HG03521 (cell line): ENCODE measurements around the gene PACS2.

Experiments used
- ATAC-seq: cut with Tn5 transposase; IDR thresholded peaks from one replicate; pipeline ENCODE4 v1.9.1; 2021; ENCODE audit warnings: mild to moderate bottlenecking, moderate library complexity; ENCODE audit not compliant: unreplicated experiment

PACS2 gene

DNA sequence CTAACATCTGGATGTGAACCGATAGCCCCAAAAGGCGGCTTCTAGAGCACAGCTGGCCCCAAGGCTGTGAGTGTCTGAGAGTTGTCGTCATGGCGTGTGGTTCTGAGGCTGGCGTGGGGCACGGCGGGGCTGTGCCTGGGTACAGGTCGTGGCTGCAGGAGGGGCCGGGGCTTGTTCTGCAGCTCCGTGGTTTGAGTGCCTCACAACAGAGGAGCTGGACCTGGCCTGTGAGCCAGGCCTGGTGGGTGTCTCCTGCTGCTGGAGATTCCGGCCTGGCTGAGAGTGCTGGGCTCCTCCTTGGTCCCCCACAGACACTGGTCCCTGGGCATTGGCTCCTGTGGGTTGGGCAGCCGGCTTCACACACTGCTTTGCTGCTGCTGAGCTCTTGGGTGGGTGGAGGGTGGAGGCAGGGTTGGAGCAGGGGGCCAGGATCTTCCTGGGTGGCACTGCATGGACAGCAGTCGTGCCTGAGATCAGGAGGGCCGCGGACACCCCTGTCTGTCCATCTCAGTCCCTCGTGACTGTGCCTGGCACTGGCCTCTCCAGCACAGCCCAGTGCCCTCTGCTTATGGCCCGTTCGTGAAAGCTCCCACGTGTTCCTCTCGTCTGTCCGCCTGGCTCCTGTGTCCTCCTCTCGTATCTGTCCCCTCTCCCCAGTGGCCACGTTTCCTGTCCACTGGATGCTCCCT is 52.0 kb downstream of the PACS2 start:
- no peak for ATAC-seq

DNA sequence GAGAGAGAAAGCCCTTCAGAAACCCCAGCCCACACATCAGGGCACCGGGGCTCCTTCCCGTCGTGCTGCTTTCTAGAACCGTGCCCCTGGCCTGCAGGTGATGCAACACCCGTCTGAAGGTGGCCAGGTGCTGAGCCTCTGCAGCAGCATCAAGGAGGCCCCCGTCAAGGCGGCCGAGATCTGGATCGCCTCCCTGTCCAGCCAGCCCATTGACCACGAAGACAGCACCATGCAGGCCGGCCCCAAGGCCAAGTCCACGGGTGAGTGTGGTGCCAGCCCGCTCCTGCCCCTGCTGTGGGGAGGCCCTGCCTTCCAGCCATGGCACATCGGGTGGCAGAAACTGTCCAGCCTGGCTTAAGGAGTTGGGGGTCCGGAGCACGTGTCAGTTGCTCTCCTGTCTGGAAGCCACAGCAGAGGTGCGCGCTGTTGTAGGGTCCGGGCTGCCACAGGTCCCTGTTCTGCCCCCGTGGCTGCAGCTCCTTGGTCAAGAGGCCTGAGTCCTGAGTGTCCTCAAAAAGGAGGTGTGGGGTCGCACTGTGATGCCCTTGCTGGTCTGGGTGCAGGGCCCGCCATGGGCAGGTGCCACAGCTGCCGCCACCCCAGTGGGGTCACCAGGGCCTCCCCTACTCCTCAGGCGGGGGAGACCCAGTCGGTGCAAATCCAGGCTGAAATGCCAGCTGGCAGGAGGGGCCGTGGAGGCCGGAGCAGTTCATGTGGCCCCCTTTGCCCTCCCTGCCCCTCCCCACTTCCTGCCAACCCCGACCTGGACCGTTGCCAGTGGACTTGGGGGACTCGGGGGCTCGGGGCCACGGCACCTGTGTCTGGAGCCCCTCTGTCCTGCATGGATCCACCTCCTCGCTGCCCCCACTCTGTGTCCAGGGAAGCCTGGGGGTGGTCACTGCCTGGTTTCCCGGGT is 52.8 kb downstream of the PACS2 start:
- ATAC-seq = no peak

DNA sequence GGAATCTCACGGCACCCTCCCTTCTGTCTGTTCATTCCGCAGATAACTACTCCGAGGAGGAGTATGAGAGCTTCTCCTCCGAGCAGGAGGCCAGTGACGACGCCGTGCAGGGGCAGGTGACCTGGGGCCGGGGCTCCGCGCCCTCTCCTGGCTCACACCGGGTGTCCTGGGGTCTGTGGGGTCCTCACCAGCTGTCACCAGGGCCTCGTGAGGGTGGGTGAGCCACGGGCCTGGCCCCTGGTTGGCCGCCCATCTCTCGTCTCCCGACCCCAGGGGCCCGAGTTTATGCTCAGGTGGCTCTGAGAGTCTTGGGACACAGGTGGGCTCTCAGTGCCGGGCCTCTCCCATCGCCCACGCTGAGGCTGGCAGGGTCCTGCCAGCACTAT is 53.5 kb downstream of the PACS2 start:
- no peak for ATAC-seq

DNA sequence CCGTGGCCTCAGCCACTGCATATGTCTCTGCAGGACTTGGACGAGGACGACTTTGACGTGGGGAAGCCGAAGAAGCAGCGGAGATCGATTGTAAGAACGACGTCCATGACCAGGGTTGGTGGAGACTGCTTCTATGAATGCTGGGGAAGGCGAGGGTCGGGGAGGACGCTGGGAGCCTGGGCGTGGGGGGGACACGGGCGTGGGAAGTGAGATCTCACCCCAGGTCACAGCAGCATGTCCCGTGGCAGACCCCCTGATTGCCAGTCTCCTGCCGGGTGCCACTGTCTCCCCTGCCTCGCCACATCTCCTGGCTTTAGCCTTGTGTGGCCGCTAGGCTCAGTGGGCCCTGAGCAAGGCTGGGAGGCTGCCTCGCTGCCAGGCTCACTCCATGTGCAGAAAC is 53.9 kb downstream of the PACS2 start:
- ATAC-seq = no peak

DNA sequence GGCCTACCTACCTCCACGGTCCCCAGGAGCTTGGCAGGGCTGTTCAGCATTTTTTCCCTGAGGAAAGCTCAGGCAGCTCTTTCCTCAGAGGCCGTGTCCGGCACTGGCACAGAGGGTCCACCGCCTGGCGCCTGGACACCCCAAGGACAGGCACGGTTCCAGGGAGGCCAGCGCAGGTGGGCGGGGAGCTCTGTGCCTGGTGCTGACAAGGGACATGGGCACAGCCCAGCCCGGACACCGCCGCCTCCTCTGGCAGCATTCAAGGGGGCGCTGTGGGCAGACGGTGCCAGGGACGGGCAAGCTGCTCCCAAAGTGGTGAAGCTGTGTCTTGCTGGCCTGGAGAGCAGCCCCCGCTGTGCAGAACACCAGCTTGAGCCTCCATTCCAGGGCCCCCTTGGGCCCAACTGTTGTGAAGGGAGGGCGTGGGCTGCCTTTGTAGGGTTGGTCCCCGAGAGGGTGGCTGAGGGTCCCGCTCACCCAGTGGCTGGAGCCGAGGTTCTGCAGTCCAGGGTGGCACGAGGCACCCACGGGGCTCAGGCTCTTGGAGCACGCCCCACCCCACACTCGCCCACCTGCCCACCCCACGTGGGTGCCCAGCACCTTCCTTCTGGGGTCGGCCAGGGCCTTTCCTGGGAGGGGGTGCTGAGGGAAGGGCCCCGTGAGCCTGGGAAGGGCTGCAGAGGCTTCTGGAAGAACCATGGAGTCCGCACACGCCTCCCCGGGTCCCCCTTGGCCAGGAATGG is 54.5 kb downstream of the PACS2 start:
- ATAC-seq = no peak

DNA sequence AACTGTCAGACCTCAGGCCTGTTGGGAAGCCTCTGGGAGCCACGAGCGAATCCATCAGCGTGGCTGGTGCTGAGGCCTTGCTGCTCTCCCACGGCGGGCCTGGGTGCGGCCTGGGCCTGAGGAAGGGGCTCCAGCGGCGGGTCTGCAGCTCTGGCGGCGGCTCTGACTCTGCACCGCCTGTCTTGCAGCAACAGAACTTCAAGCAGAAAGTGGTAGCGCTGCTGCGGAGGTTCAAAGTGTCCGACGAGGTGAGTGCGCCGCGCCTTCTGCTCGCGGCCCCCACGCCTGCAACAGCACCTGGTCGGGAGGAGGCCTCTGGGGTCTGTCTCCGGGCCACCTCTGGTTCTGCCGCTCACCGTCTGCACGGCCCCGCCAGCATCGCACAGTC is 55.1 kb downstream of the PACS2 start:
- ATAC-seq = no peak

DNA sequence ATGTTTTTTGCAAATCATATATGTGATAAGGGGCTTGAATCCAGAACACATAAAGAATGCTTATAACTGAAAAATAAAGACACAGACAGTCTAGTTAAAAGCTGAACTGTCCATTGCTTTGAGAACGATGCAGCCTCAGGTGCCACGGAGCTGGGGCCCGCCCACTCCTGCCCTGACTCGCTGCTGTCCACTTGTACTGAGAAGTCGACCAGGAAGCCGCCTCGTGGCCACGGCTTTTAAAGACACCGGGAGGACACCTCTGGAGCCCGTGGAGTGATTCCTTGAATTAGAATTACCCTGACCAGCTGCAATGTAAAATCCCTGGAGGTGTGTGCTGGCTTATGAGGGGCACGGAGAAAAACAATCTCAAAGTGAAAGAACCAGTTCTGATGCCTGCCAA is 59.8 kb downstream of the PACS2 start:
- no peak for ATAC-seq

DNA sequence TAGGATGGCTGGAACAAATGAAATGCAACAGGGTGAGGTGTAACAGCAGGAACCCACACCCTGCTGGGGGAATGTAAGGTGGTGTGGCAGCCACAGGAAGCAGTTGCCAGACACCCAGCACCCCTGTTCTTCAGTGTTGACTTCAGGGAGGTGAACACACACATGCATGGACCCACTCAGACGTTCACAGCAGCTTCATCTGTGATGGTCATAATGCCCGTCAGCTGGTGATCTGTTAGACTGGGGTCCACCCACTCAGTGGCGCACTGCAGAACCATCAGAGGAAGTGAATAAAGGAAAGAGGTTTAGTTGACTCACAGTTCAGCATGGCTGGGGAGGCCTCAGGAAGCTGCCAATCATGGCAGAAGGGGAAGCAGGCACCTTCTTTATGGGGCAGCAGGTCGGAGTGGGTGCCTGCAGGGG is 61.1 kb downstream of the PACS2 start:
- no peak for ATAC-seq

DNA sequence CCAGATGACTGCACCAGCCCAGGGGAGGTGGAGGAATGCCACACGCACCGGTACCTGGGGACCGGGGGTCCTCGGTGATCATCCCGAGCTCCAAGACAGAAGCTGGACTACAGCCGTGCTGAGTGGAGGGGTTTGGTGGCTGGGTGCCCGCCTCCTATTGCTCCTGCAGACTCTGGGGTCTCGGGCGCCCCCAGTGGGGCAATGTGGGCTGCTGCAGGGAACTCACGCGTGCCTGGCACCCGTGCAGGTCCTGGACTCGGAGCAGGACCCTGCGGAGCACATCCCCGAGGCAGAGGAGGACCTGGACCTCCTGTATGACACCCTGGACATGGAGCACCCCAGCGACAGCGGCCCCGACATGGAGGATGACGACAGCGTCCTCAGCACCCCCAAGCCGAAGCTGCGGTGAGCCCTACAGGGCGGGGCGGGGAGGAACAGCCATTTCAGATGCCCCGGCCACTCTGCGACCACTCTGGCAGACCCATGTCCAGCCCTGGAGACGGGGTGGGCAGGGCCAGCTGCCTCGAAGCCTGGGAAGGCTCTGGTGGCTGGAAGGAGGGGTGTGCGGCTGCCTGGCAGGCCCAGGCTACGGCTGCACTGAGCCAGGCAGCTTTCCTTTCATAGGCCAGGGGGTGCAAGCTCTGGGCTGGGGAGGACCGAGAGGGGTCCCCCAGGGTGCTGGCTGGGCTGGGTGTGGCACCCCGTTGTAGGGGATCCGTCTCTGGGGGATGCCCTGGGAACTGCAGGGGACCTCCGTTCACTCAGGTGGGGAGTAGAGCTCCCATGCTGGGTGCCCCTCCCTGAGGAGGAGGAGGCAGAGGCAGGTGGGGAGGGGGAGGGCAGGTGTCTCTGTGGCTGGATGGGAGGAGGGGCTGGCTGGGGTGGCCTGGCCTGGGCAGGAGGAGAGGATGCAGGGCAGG is 62.2 kb downstream of the PACS2 start:
- ATAC-seq = no peak

DNA sequence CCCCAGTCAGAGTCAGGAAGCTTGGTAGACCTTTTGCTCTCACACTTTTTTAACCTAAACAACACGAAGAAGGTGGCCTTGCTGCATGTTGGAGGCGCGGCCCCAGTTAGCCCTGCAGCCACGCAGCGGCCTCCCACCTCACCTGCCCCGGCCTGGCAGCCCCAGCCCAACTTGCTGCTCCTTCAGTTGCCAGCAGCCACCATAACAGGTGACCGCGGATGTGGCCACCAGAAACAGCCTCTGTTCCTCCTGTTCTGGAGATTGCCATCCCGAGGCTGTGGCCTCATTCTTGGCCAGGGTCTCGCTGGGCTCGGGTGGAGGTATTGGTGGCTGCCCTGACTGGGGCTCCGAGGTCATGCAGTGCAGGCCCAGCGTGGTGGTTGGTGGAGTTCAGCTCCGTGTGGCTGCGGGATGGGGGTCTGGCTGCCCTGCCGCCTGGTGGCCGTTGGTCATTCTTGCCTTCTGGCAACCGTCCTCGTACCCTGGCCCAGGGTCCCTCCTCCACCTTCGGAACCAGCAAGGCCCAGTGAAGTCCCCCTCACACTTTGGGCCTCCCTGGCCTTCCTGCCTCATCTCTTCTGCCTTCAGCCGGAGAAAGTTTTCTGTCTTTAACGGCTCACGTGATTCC is 63.1 kb downstream of the PACS2 start:
- ATAC-seq = no peak

DNA sequence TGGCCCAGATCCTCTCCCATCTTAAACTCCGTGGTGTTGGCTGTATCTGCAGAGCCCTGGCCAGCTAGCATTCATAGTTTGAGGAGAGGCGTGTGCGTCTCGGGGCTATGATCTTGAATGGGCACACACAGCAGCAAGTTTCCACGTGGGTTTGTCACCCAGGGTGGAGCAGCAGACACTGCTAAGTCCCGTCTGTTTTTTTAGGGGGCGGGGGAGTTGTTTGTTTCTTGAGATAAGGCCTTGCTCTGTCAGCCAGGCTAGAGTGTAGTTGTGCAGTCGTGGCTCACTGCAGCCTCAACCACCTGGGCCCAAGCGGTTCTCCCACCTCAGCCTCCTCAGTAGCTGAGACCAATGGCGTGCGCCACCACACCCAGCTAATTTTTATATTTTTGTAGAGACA is 63.7 kb downstream of the PACS2 start:
- ATAC-seq = no peak

DNA sequence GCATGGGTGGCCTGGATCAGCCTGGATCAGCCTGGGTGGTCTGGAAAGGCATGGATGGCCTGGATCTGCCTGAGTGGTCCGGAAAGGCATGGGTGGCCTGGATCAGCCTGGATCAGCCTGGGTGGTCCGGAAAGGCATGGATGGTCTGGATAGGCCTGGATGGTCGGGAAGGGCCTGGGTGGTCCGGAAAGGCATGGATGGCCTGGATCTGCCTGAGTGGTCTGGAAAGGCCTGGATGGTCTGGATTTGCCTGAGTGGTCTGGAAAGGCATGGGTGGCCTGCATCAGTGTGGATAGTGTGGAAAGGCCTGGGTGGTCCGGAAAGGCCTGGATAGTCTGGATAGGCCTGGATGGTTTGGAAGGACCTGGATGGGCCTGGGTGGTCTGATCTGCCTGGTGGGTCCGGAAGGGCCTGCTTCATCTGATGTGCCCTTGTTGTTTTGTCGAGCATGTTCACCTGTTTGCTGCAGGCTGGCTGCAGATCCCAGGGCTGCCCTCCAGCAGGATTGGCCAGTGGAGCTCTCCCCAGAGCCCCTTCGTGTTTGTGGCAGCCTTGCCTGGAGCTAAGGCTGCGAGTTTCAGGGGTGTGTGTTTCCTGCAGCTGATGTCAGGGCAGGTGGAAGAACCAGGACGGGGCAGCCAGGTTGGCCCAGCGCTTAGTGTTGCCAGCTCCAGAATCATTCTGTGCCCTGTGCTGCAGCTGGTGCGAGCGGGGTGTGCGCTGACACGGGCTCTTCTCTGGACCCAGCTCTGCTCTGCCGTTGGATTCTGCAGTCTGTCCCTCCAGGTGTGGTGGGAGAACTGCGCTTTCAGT is 64.5 kb downstream of the PACS2 start:
- ATAC-seq = no peak

DNA sequence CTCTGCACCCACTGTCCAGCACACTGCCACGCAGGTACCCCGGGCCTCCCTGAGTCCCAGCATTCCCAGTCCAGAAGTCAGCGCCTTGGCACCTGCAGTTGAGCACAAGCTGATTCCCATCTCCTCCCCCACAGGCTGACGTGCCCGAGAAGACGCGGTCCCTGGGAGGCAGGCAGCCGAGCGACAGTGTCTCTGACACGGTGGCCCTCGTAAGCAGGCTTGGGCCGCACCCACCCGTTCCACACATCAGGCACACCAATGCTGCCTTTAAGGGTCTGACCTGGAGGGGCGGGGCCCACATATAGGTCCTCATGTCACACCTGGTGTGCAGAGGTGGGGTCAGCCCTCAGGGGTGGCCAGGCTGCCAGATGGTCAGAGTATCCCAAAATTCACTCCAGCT is 65.4 kb downstream of the PACS2 start:
- ATAC-seq = no peak

DNA sequence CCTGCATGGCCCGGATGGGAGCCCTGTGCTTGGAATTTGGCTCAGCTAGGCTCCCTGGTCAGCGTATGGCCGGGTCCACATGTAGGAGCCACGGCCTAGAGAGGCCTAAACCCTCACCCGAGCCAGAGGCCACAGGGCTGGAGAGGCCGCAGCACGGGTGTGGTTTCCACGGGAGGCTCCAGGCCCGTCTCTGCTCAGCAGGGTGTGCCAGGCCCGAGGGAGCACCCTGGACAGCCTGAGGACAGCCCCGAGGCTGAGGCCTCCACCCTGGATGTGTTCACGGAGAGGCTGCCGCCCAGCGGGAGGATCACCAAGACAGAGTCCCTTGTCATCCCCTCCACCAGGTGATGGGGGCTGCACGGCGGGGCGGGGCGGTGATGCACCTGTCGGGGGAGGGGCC is 66.2 kb downstream of the PACS2 start:
- ATAC-seq = no peak

DNA sequence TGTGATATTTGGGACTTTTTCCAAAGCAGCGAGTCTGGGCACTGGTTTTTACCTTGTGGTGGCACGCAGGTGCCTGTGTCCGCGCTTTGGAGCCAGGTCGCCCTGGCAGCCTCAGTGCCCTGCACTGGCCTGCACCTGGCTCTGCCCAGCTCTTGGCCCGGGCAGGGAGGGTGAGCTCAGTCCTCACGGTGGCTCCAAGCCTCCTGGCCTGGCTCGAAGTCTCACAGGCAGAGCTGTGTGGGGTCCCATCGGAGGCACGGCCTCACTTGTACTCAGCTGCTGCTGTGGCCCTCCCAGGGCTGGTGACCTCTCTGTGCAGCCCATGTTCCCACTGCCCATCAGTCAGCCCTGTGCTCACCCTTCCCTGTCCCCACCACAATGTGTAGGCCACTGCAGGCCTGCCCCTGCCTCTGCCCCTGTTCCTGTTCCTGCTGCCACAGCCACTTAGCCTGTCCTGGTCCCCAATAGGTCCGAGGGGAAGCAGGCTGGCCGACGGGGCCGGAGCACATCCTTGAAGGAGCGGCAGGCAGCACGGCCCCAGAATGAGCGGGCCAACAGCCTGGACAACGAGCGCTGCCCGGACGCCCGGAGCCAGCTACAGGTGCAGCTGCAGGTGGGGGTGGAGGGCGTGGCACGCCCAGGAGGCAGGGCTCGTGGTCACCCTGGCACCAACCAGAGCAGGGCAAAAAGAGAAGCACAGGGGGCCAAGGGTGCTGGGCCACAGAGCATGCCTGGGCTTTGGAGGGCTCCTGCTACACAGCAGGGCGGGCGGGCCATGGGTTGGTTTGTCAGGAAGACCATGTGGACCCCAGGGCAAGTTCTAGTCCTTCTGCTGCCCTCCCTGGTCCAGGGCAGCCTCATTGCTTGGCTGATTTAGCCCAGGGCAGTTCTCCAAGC is 67.1 kb downstream of the PACS2 start:
- ATAC-seq = no peak

DNA sequence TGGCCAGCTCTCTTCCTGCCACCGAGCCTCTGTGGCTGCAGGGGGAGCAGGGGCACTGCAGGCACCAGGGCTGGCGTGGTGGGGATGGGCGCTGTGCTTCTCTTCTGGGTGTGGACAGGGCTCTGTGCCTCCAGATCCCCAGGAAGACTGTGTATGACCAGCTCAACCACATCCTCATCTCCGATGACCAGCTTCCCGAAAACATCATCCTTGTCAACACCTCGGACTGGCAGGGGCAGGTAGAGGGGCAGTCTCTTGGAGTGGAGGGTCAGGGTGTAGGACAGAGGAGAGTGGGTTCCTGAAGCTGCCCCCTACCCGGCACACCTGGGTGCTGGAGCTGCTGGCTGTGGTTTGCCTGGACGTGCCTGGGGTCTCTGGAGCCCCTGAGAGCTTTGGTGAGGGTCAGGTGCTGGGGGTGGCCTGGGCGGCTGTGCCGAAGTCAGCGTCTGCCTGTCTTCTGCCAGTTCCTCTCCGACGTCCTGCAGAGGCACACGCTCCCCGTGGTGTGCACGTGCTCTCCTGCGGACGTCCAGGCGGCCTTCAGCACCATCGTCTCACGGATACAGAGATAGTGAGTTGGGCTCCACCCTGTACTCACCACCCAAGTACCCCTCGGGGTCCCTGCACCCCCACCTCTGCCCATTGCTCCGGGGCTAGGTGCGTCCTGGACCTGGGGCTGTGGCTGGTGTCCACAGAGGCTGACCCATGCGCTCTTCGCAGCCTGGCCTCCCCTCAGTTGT is 68.0 kb downstream of the PACS2 start:
- no peak for ATAC-seq

DNA sequence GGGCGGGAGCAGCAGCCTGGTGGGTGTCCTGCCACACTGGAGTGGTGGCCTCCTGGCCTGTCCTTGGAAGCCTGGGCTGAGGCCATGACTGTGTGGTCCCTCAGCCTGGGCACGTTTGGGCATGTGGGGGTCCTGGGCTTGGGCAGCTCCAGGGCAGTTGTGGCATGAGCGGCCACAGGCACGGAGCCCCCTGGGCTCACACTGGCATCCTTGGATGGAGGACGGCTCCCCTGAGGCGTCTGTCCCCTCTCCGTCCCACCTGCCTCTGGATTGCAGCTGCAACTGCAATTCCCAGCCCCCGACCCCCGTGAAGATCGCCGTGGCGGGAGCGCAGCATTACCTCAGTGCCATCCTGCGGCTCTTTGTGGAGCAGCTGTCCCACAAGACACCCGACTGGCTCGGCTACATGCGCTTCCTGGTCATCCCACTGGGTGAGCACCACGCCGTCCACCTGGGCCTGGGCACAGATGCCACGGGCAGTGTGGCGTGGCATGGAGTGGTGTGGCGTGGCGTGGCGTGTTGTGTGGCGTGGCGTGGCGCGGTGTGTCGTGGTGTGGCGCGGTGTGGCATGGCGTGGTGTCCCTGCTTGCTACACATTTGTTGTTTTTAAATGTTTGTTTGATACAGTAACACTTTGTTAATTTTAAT is 68.7 kb downstream of the PACS2 start:
- ATAC-seq = no peak
